Endodermal cell (in vitro differentiated cells): ENCODE results near the gene SLFN13. TPM values are rescaled to one million over a fixed set of nuclear protein-coding genes. Genes with fewer than 3 reads are reported as not detected.

Experiments
- DNase-seq: peaks from one replicate; pipeline ENCODE4 v3.0.0-alpha.2; 2017
- H3K27ac ChIP-seq: 2 replicates; pipeline ENCODE4 v1.5.1; 2013; ENCODE audit warnings: mild to moderate bottlenecking, low read depth, low read length, moderate library complexity
- H3K27me3 ChIP-seq: 2 replicates; pipeline ENCODE4 v1.6.1; 2013; ENCODE audit warnings: mild to moderate bottlenecking, low read length, moderate library complexity; ENCODE audit not compliant: insufficient read depth, control insufficient read depth, poor library complexity, severe bottlenecking
- H3K36me3 ChIP-seq: 2 replicates; pipeline ENCODE4 v1.7.0; 2013; ENCODE audit warnings: mild to moderate bottlenecking, low read length, moderate library complexity; ENCODE audit not compliant: control insufficient read depth, insufficient read depth
- H3K4me1 ChIP-seq: one replicate; pipeline ENCODE4 v1.7.0; 2013; ENCODE audit warnings: low read length; ENCODE audit not compliant: control insufficient read depth, insufficient read depth
- H3K4me3 ChIP-seq: 2 replicates; pipeline ENCODE4 v1.5.1; 2013; ENCODE audit warnings: mild to moderate bottlenecking, low read length, moderate library complexity
- H3K9ac ChIP-seq: 2 replicates; pipeline ENCODE4 v1.6.1; 2013; ENCODE audit warnings: mild to moderate bottlenecking, low read length, moderate library complexity; ENCODE audit not compliant: poor library complexity, severe bottlenecking; ENCODE audit errors: extremely low read depth
- H3K9me3 ChIP-seq: 2 replicates; pipeline ENCODE4 v1.6.1; 2013; ENCODE audit warnings: mild to moderate bottlenecking, low read length, moderate library complexity; ENCODE audit not compliant: control insufficient read depth
- H3K27ac Mint-ChIP-seq: 2 replicates; pipeline ENCODE4 v1.8.0; 2020; ENCODE audit warnings: mixed read lengths
- H3K27me3 Mint-ChIP-seq: 2 replicates; pipeline ENCODE4 v1.8.0; 2021; ENCODE audit warnings: mild to moderate bottlenecking, mixed read lengths; ENCODE audit not compliant: insufficient read depth
- H3K36me3 Mint-ChIP-seq: 2 replicates; pipeline ENCODE4 v1.8.0; 2020; ENCODE audit warnings: low read depth, mixed read lengths
- H3K4me1 Mint-ChIP-seq: 2 replicates; pipeline ENCODE4 v1.8.0; 2020; ENCODE audit warnings: mixed read lengths
- H3K4me3 Mint-ChIP-seq: 2 replicates; pipeline ENCODE4 v1.8.0; 2020; ENCODE audit warnings: mild to moderate bottlenecking, moderate library complexity, mixed read lengths
- H3K9me3 Mint-ChIP-seq: 2 replicates; pipeline ENCODE4 v1.8.0; 2020; ENCODE audit warnings: mild to moderate bottlenecking, mixed read lengths
- CTCF ChIP-seq: fragments of 200-600 bp; sonication (generic); conservative IDR thresholded peaks from 2 replicates; pipeline ENCODE4 v1.5.0; 2021; ENCODE audit warnings: antibody characterized with exemption, mild to moderate bottlenecking
- WGBS, 2 experiments: methylation state at CpG; one replicate each; pipeline versions ENCODE4 v1.1.5 to v1.1.7; 2013; ENCODE audit warnings: missing lambda C conversion rate in 2 of 2, mixed read lengths in 1 of 2; ENCODE audit not compliant: insufficient coverage in 1 of 2, insufficient read length in 1 of 2; 5-methylcytosine and 5-hydroxymethylcytosine counted together
- total RNA-seq, 2 donors: library from RNA; stranded (reverse); fragmentation: NEBNext Ultra II Directional in 1 of 2; extraction: Animal tissue kit (Norgen Biotek cat#: 25700) in 1 of 2; gene quantifications; 2 replicates in 1 of 2; 3 replicates in 1 of 2; pipeline ENCODE4 v1.2.1, GENCODE V29; 2021

The SLFN13 gene
- total RNA-seq, 2 donors from 2014 or later: 27.4 to 58.7 TPM

DNA sequence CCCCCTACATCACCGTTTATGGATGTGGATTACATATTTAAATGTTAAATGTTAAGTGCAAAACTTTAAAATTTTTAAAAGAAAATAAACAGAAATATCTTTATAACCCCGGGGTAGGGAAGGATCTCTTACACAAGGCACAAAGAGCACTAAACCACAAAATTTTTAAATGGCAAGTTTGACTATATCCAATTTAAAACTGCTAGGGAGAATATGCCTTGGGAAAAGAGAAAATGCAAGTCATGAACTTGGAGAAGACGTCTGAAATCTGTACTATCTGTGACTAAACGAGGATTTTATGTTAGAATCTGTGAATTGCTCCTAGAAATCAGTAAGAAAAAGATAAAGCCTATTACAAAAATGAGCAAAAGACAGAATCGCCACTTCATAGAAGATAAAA is 28.7 kb upstream of the SLFN13 start:
- Histone ChIP-seq H3K9me3 (no peaks in the 10 kb centered on the region), H3K27ac (no peak overlapping the region), H3K27me3 (peaks cover 25% of the 10 kb centered on the region), H3K4me1 (no peaks in the 10 kb centered on the region), H3K36me3 (no peaks in the 10 kb centered on the region), H3K9ac (no peak overlapping the region), H3K4me3 (no peak overlapping the region)
- Mint-ChIP-seq H3K36me3 (no peaks in the 10 kb centered on the region), H3K9me3 (no peaks in the 10 kb centered on the region), H3K4me1 (no peaks in the 10 kb centered on the region), H3K4me3 (no peak overlapping the region), H3K27ac (no peak overlapping the region), H3K27me3 (peaks cover 65% of the 10 kb centered on the region)
- DNase-seq: no peak
- 91% methylated on average over 3 of the region's 5 CpGs; no CpG with 5 or more reads in 1 of the 2 experiments for WGBS, 2 experiments
- TF ChIP-seq CTCF: no peak

- no peak overlapping the region for H3K4me3 ChIP-seq
- H3K9me3 ChIP-seq: no peaks in the 10 kb centered on the region
- WGBS, 2 experiments: 84 to 91% methylated on average over 1 to 2 of the region's 2 CpGs
- H3K36me3 ChIP-seq: no peaks in the 10 kb centered on the region
- peaks cover 70% of the 10 kb centered on the region for H3K27me3 Mint-ChIP-seq
- H3K36me3 Mint-ChIP-seq: no peaks in the 10 kb centered on the region
- TF ChIP-seq CTCF: no peak
- no peaks in the 10 kb centered on the region for H3K4me1 ChIP-seq
- H3K27ac Mint-ChIP-seq: no peak overlapping the region
- no peak overlapping the region for H3K27ac ChIP-seq
- no peak for DNase-seq
- H3K9me3 Mint-ChIP-seq: no peaks in the 10 kb centered on the region
- H3K9ac ChIP-seq: no peak overlapping the region
- H3K4me1 Mint-ChIP-seq: no peaks in the 10 kb centered on the region
- peaks cover 25% of the 10 kb centered on the region for H3K27me3 ChIP-seq
- H3K4me3 Mint-ChIP-seq: no peak overlapping the region
Measured at GRCh38 chr17:35476283-35476820, 27.8 kb upstream of the SLFN13 start.

- no peaks in the 10 kb centered on the region for H3K9me3 ChIP-seq
- Mint-ChIP-seq H3K4me3 (no peak overlapping the region), H3K4me1 (no peaks in the 10 kb centered on the region), H3K36me3 (no peaks in the 10 kb centered on the region), H3K27me3 (peaks cover 30% of the 10 kb centered on the region), H3K27ac (no peak overlapping the region), H3K9me3 (no peaks in the 10 kb centered on the region)
- H3K4me1 ChIP-seq: no peaks in the 10 kb centered on the region
- DNase-seq: no peak
- no peak overlapping the region for H3K4me3 ChIP-seq
- H3K27me3 ChIP-seq: no peaks in the 10 kb centered on the region
- no peak overlapping the region for H3K27ac ChIP-seq
- no peak for TF ChIP-seq CTCF
- 87 to 94% methylated on average over 3 to 4 of the region's 4 CpGs for WGBS, 2 experiments
- H3K9ac ChIP-seq: no peak overlapping the region
- no peaks in the 10 kb centered on the region for H3K36me3 ChIP-seq
Measured at GRCh38 chr17:35468475-35468874, 19.9 kb upstream of the SLFN13 start.
